ENCODE measurements around the gene ERAS.
"Not testable (repeated sequence)": the region's sequence is repeated elsewhere in the genome, so short reads cannot be mapped to it uniquely, and the experiment has no call there.

The ERAS gene

GRCh38 chrX:48833542-48834138, 7.3 kb downstream of the ERAS start:
- no peak for ATAC-seq

- ATAC-seq = no peak
Measured at GRCh38 chrX:48834383-48834709, 8.0 kb downstream of the ERAS start.

- ATAC-seq = peak in 1 of 2 donors; percentile 33
Measured at GRCh38 chrX:48835524-48836329, 9.4 kb downstream of the ERAS start, which contains the start of gene PCSK1N. TSS of gene PCSK1N (minus strand) at chrX:48835610. CDS start at chrX:48835532, 78 bp downstream.

GRCh38 chrX:48839686-48840085, 13.4 kb downstream of the ERAS start:
- ATAC-seq = no peak

GRCh38 chrX:48848847-48849246, 22.5 kb downstream of the ERAS start:
- no peak for ATAC-seq

- no peak for ATAC-seq
Measured at GRCh38 chrX:48852857-48853256, 26.5 kb downstream of the ERAS start.

GRCh38 chrX:48853494-48853893, 27.2 kb downstream of the ERAS start:
- not testable (repeated sequence) for ATAC-seq

- ATAC-seq = not testable (repeated sequence)
Measured at GRCh38 chrX:48854121-48854804, 27.9 kb downstream of the ERAS start.

- ATAC-seq = no peak
Measured at GRCh38 chrX:48854898-48855297, 28.6 kb downstream of the ERAS start.

GRCh38 chrX:48864210-48864609, 37.9 kb downstream of the ERAS start:
- ATAC-seq = no peak

- ATAC-seq = not testable (repeated sequence)
Measured at GRCh38 chrX:48872017-48872416, 45.7 kb downstream of the ERAS start.

GRCh38 chrX:48876944-48877343, 50.6 kb downstream of the ERAS start:
- ATAC-seq = not testable (repeated sequence)

Data from activated CD4-positive, CD25-positive, alpha-beta regulatory T cell treated with anti-CD3 and anti-CD28 coated beads, Interleukin-2, amount 50 U/mL, for 24 hours (primary cell).